ENCODE results near the gene STK4. TPM values are rescaled to one million over a fixed set of nuclear protein-coding genes. Genes with fewer than 3 reads are reported as not detected.

Gene STK4
- total RNA-seq, 2 donors from 2014 or later: 17.8 to 23.6 TPM

DNA sequence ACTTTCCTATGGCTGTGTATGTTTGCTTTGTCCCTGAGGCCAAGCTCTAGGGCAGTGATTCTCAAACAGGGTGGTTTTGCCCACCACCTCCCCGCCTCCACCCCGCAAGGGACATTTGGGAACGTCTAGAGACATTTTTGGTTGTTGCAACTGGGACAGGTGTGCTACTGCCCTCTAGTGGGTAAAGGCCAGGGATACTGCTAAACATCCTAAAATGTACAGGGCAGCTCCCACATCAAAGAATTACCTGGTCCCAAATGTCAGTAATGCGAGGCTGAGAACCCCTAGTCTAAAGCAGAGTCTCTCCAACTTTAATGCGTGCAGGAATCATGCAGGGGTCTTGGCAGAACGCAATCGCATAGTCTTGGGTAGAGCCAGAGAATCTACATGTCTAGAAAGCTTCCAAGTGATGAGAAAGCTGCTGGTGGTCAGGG is 129.5 kb downstream of the STK4 start:
- ATAC-seq (no peak), DNase-seq (peak; percentile 51 to 62 (median 56))
- TF ChIP-seq, protein P1, sequence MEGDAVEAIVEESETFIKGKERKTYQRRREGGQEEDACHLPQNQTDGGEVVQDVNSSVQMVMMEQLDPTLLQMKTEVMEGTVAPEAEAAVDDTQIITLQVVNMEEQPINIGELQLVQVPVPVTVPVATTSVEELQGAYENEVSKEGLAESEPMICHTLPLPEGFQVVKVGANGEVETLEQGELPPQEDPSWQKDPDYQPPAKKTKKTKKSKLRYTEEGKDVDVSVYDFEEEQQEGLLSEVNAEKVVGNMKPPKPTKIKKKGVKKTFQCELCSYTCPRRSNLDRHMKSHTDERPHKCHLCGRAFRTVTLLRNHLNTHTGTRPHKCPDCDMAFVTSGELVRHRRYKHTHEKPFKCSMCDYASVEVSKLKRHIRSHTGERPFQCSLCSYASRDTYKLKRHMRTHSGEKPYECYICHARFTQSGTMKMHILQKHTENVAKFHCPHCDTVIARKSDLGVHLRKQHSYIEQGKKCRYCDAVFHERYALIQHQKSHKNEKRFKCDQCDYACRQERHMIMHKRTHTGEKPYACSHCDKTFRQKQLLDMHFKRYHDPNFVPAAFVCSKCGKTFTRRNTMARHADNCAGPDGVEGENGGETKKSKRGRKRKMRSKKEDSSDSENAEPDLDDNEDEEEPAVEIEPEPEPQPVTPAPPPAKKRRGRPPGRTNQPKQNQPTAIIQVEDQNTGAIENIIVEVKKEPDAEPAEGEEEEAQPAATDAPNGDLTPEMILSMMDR (IDR thresholded peaks at IDR 0.05): peak; percentile 41 to 71 (median 59)
- TF ChIP-seq POLR2A (IDR thresholded peaks at IDR 0.05): no peak
- no peak overlapping the region for H3K4me3 ChIP-seq
- peaks cover 15% of the 10 kb centered on the region for H3K4me1 ChIP-seq
- H3K27me3 ChIP-seq: peaks cover 0 to 19% of the 10 kb centered on the region in 2 donors
- H3K36me3 ChIP-seq (replicated peaks in 1 of 2; ENCODE audit: insufficient read depth in 1 of 2, low read depth in 2 of 2): no peaks in the 10 kb centered on the region
- no peak overlapping the region for H3K27ac ChIP-seq
- WGBS, 2 donors: 2 to 3% methylated on average over 7 of the region's 7 CpGs
- intact Hi-C loops (cut with DNase I): no loop called here
- no peaks in the 10 kb centered on the region for H3K9me3 ChIP-seq

DNA sequence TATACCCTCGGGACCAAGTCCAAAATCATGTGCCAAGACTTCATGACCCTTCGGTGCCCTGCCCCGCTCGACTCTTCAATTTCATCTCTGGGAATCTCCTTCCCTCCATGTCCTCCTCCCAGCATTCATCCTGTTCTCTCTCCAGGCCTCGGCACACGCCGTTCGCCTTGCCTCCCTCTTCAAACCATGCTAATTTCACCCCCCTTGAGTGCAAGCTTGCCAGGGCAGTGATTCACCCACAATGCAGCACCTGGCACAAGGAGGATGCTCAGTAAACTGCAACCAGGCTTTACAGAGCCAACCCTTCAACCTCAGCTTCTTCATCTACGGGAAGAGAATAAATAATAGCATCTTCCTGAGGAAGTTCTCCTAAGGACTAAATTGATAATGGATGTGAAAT is 130.5 kb downstream of the STK4 start:
- ATAC-seq (no peak), DNase-seq (no peak)
- Histone ChIP-seq H3K9me3 (no peaks in the 10 kb centered on the region), H3K36me3 (replicated peaks in 1 of 2; ENCODE audit: insufficient read depth in 1 of 2, low read depth in 2 of 2) (no peaks in the 10 kb centered on the region), H3K27me3 (peaks cover 0 to 19% of the 10 kb centered on the region in 2 donors), H3K4me3 (no peak overlapping the region), H3K4me1 (peaks cover 19% of the 10 kb centered on the region), H3K27ac (no peak overlapping the region)
- TF ChIP-seq, protein P1 (IDR thresholded peaks at IDR 0.05): no peak
- no peak for TF ChIP-seq POLR2A (IDR thresholded peaks at IDR 0.05)
- intact Hi-C loops (cut with DNase I): no loop called here
- 62 to 66% methylated on average over 9 of the region's 9 CpGs for WGBS, 2 donors

DNA sequence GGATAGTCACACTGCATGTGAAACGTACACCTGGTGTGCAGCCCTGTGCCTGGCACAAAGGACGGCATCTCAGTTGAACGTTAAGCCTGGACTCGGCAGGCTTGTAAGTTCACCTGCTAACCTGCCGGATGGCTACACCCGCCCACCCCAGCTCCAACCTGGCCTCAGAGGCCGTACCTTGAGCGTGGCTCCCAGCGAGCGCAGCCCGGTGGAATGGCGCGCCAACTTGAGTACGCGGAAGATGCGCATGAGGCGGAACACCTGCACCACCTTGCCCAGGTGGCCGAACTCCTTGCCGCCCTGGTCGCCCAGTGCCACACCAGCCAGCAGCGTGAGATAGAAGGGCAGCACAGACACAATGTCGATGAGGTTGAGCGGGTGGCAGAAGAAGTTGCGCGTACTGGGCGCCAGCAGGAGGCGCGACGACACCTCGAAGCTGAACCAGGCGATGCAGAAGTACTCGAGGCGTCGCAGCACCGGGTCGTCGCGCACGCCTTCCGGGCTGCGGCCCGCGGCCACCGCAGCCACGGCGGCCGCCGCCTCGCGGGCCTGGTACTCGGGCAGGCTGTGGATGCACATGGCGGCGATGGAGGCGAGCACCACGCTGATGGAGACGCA is 131.3 kb downstream of the STK4 start:
- Histone ChIP-seq H3K36me3 (replicated peaks in 1 of 2; ENCODE audit: insufficient read depth in 1 of 2, low read depth in 2 of 2) (no peaks in the 10 kb centered on the region), H3K4me1 (peaks cover 19% of the 10 kb centered on the region), H3K9me3 (no peaks in the 10 kb centered on the region), H3K27ac (no peak overlapping the region), H3K4me3 (no peak overlapping the region), H3K27me3 (peaks cover 0 to 19% of the 10 kb centered on the region in 2 donors)
- WGBS, 2 donors: 25 to 48% methylated on average over 9 to 56 of the region's 56 CpGs
- DNase-seq (peak in 3 of 4 donors; percentile 28 to 48 (median 28)), ATAC-seq (no peak)
- intact Hi-C loops (cut with DNase I): no loop called here
- TF ChIP-seq, protein P1 (IDR thresholded peaks at IDR 0.05): peak in 4 of 7 experiments; percentile 7 to 31 (median 22)
- no peak for TF ChIP-seq POLR2A (IDR thresholded peaks at IDR 0.05)

DNA sequence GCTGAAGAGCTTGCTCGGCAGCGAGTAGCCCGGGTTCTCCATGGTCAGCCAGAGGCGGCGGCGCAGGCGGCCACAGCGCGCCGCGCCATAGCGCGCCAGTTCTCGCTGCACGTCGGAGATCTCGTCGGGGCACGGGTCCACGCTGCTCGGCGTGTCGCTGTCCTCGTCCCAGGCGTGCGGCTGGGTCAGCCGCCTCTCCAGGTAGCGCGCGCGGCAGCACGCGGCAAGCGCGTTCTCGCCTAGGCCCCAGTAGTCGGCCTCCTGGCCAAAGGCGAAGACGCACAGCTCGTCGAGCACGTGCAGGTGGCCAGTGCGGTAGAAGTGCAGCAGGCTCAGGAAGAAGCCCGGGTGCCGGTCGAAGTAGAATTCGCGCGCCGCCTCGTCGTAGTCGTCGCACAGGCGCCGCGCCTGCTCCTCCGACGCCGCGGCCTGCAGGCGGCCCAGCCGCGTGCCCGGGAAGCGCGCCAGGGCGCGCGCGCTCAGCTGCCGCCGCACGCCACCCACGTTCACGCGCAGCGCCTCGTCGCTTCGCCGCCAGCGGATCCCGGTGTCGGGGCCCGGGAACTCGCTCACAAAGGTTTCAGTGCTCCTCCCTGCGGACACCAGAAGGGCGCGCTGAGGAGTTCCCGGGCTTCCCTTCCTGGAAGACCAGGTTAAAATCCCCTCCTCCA is 131.9 kb downstream of the STK4 start:
- TF ChIP-seq, protein P1 (IDR thresholded peaks at IDR 0.05): peak in 1 of 7 experiments; percentile 16
- no peak for TF ChIP-seq POLR2A (IDR thresholded peaks at IDR 0.05)
- H3K27ac ChIP-seq: no peak overlapping the region
- 6% methylated on average over 84 of the region's 91 CpGs; no CpG with 5 or more reads in 1 of the 2 donors for WGBS, 2 donors
- H3K4me1 ChIP-seq: peaks cover 19% of the 10 kb centered on the region
- DNase-seq (peak in 3 of 4 donors; percentile 32 to 46 (median 33)), ATAC-seq (peak; percentile 37)
- intact Hi-C loops (cut with DNase I): no loop called here
- H3K36me3 ChIP-seq (replicated peaks in 1 of 2; ENCODE audit: insufficient read depth in 1 of 2, low read depth in 2 of 2): no peaks in the 10 kb centered on the region
- H3K4me3 ChIP-seq: no peak overlapping the region
- H3K9me3 ChIP-seq: no peaks in the 10 kb centered on the region
- peaks cover 0 to 19% of the 10 kb centered on the region in 2 donors for H3K27me3 ChIP-seq
